Gastrocnemius medialis (tissue), 4 donors: ENCODE data around the gene RPS6KB2. TPM values are rescaled to one million over a fixed set of nuclear protein-coding genes. Genes with fewer than 3 reads are reported as not detected.
A peak's percentile ranks its signal among the peaks of the same experiment; 100 is the strongest.
"Not testable (repeated sequence)": the region's sequence is repeated elsewhere in the genome, so short reads cannot be mapped to it uniquely, and the experiment has no call there.

Experiments used
- ATAC-seq, 2 donors: fragments of 150-250 bp; one replicate each; pipeline ENCODE4 v1.9.1; 2016
- DNase-seq, 2 donors: peaks; one replicate each; pipeline ENCODE4 v3.0.0-alpha.2; 2019
- H3K27ac ChIP-seq, 4 donors: fragments of 200-600 bp; sonication (generic); 1 replicate in 1 of 4; 2 replicates in 3 of 4; pipeline ENCODE4 v1.5.1; 2016 to 2018; ENCODE audit warnings: mild to moderate bottlenecking in 2 of 4, moderate library complexity in 1 of 4
- H3K27me3 ChIP-seq, 3 donors: fragments of 200-600 bp; sonication (generic) in 2 of 3; 1 replicate in 1 of 3; 2 replicates in 2 of 3; pipeline versions ENCODE4 v1.5.1 to v1.6.0; 2016 to 2019; ENCODE audit warnings: mild to moderate bottlenecking in 1 of 3, moderate library complexity in 1 of 3
- H3K36me3 ChIP-seq, 2 donors: fragments of 200-600 bp; sonication (generic) in 1 of 2; one replicate each; pipeline ENCODE4 v1.5.1; 2017 to 2018
- H3K4me1 ChIP-seq, 2 donors: fragments of 200-600 bp; sonication (generic) in 1 of 2; one replicate each; pipeline ENCODE4 v1.5.1; 2016 to 2017; ENCODE audit warnings: mild to moderate bottlenecking in 2 of 2
- H3K4me3 ChIP-seq, 4 donors: fragments of 200-600 bp; sonication (generic) in 3 of 4; 1 replicate in 1 of 4; 2 replicates in 3 of 4; pipeline ENCODE4 v1.5.1; 2016 to 2019; ENCODE audit warnings: mild to moderate bottlenecking in 2 of 4
- H3K9me3 ChIP-seq, 3 donors: fragments of 200-600 bp; sonication (generic) in 2 of 3; 1 replicate in 1 of 3; 2 replicates in 2 of 3; pipeline ENCODE4 v1.5.1; 2016 to 2019
- POLR2A ChIP-seq, 2 donors: fragments of 450-650 bp; IDR thresholded peaks; one replicate each; pipeline ENCODE4 v1.6.1; 2017; ENCODE audit warnings: antibody characterized with exemption in 2 of 2, mild to moderate bottlenecking in 2 of 2, moderate library complexity in 2 of 2
- in situ Hi-C, 4 donors: fragments of 200-750 bp; cut with MboI; loops; one replicate each; pipeline versions ENCODE4 v1.15.0 to v1.8.0; 2017; ENCODE audit warnings: low sequenced_read_pairs in 4 of 4
- intact Hi-C: fragments of 100-400 bp; cut with DNase I; formaldehyde crosslinking; loops from one replicate; pipeline ENCODE4 v1.15.1; 2023; ENCODE audit warnings: low total_unique reads
- total RNA-seq, 4 donors: library from RNA; depleted of rRNA; stranded (reverse); fragments of >200 nt; gene quantifications; one replicate each; pipeline versions ENCODE4 v1.1.0 to v1.2.3, GENCODE V29; 2016
- TF ChIP-seq, protein P1 (sequence below), 5 experiments: fragments of 450-650 bp in 3 of 5; fragments of 200-600 bp in 2 of 5; sonication (generic) in 2 of 5; IDR thresholded peaks in 4 of 5; conservative IDR thresholded peaks in 1 of 5; 1 replicate in 4 of 5; 2 replicates in 1 of 5; pipeline ENCODE4 v1.5.1; 2016 to 2019; ENCODE audit warnings: antibody characterized with exemption in 5 of 5, mild to moderate bottlenecking in 3 of 5, moderate library complexity in 3 of 5

RPS6KB2 gene
- total RNA-seq, 4 donors from 2014 or later: 38.0 to 74.1 (median 39.4) TPM

DNA sequence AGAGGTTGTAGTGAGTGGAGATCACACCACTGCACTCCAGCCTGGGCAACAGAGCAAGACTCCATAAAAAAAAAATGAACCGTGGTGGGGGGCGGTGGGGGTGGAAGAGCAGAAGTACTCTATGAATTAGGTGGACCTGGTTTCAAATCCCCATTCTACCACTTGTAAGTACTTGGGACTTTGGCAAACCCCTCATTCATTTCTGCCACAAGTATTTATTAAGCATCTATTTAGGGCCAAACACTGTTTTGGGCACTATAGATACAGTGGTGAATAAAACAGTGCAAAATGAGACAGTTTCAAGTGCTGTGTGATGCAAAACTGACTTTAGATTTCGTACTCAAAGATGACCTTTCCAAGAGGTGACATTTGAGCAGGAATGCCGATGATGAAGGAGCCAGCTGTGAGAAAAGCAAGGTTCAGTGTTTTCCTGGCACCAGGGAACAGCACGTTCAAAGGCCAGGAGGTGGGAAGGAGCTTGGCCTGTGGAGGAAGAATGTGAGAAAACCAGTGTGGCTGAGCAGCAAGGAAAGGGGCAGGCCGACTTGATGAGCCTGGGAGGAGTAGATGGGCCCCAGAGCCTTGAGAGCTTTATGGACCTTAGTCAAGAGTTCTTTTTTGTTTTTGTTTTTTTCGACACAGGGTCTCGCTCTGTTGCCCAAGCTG lies 42.2 kb downstream of the RPS6KB2 start:
- ATAC-seq (no peak), DNase-seq (no peak)
- H3K4me1 ChIP-seq: peaks cover 8 to 18% of the 10 kb centered on the region in 2 donors
- no peaks in the 10 kb centered on the region for H3K36me3 ChIP-seq
- in situ Hi-C loops: loop anchor here in 2 of 4 donors (10.0 kb wide), 1 partner anchor 76 kb away; the partner anchor contains the start of gene RAD9A (in 2 of the 2)
- TF ChIP-seq, protein P1, sequence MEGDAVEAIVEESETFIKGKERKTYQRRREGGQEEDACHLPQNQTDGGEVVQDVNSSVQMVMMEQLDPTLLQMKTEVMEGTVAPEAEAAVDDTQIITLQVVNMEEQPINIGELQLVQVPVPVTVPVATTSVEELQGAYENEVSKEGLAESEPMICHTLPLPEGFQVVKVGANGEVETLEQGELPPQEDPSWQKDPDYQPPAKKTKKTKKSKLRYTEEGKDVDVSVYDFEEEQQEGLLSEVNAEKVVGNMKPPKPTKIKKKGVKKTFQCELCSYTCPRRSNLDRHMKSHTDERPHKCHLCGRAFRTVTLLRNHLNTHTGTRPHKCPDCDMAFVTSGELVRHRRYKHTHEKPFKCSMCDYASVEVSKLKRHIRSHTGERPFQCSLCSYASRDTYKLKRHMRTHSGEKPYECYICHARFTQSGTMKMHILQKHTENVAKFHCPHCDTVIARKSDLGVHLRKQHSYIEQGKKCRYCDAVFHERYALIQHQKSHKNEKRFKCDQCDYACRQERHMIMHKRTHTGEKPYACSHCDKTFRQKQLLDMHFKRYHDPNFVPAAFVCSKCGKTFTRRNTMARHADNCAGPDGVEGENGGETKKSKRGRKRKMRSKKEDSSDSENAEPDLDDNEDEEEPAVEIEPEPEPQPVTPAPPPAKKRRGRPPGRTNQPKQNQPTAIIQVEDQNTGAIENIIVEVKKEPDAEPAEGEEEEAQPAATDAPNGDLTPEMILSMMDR (IDR thresholded peaks at IDR 0.05 in 4 of 5, conservative IDR thresholded peaks at IDR 0.05 in 1 of 5): no peak
- TF ChIP-seq POLR2A (IDR thresholded peaks at IDR 0.05): no peak
- no peaks in the 10 kb centered on the region for H3K9me3 ChIP-seq
- H3K27me3 ChIP-seq: no peaks in the 10 kb centered on the region
- intact Hi-C loops: no loop called here
- no peak overlapping the region for H3K27ac ChIP-seq
- no peak overlapping the region for H3K4me3 ChIP-seq

DNA sequence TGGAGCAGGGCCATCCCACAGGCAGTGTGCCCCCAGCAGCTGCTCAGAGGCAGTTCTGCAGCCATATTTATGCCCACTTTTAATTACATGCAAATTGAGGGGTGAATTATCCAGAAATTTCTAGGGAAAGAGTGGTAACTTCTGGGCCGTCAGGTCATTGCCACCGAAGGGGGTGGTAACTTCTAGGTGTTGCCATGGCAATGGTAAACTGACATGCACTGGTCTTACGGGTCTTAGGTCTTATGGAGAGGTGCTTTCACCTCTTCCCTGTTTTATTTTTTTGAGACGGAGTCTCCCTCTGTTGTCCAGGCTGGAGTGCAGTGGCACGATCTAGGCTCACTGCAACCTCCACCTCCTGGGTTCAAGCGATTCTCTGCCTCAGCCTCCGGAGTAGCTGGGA lies 44.6 kb downstream of the RPS6KB2 start:
- in situ Hi-C loops: loop anchor here in 2 of 4 donors (10.0 kb wide), 1 partner anchor 78 kb away; the partner anchor contains the start of gene RAD9A (in 2 of the 2)

DNA sequence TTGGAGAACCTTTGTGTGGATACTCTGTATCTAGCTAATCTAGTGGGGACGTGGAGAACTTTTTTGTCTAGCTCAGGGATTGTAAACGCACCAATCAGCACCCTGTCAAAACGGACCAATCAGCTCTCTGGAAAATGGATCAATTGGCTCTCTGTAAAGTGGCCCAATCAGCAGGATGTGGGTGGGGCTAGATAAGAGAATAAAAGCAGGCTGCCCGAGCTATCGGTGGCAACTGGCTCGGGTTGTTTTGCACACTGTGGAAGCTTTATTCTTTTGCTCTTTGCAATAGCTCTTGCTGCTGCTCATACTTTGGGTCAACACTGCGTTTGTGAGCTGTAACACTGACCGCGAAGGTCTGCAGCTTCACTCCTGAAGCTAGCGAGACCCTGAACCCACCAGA lies 48.4 kb downstream of the RPS6KB2 start:
- H3K4me3 ChIP-seq, H3K4me1 ChIP-seq, H3K27me3 ChIP-seq, H3K27ac ChIP-seq, H3K9me3 ChIP-seq, ATAC-seq, intact Hi-C loops, DNase-seq, H3K36me3 ChIP-seq: not testable (repeated sequence)
- in situ Hi-C loops: loop anchor here in 2 of 4 donors (10.0 kb wide), 1 partner anchor 82 kb away; the partner anchor contains the start of gene RAD9A (in 2 of the 2)

More for the DNA sequence above, 44.6 kb downstream of the RPS6KB2 start:
- Histone ChIP-seq H3K4me3 (no peak overlapping the region), H3K4me1 (peaks cover 6 to 13% of the 10 kb centered on the region in 2 donors), H3K36me3 (no peaks in the 10 kb centered on the region), H3K27me3 (no peaks in the 10 kb centered on the region), H3K9me3 (no peaks in the 10 kb centered on the region), H3K27ac (no peak overlapping the region)
- DNase-seq: no peak
- TF ChIP-seq, protein P1 (IDR thresholded peaks at IDR 0.05 in 4 of 5, conservative IDR thresholded peaks at IDR 0.05 in 1 of 5): no peak
- no peak for TF ChIP-seq POLR2A (IDR thresholded peaks at IDR 0.05)
- intact Hi-C loops: no loop called here
- ATAC-seq: no peak

DNA sequence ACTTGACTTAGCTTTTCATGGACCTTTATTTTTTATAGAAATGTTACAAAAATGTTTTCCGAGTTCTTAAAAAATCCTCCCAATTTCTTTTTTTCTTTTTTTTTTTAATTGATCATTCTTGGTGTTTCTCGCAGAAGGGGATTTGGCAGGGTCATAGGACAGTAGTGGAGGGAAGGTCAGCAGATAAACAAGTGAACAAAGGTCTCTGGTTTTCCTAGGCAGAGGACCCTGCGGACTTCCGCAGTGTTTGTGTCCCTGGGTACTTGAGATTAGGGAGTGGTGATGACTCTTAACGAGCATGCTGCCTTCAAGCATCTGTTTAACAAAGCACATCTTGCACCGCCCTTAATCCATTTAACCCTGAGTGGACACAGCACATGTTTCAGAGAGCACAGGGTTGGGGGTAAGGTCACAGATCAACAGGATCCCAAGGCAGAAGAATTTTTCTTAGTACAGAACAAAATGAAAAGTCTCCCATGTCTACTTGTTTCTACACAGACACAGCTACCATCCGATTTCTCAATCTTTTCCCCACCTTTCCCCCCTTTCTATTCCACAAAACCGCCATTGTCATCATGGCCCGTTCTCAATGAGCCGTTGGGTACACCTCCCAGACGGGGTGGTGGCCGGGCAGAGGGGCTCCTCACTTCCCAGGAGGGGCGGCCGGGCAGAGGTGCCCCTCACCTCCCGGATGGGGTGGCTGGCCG lies 49.2 kb downstream of the RPS6KB2 start:
- H3K27me3 ChIP-seq, H3K27ac ChIP-seq, H3K36me3 ChIP-seq, intact Hi-C loops, H3K4me3 ChIP-seq, ATAC-seq, H3K4me1 ChIP-seq, DNase-seq, H3K9me3 ChIP-seq: not testable (repeated sequence)
- in situ Hi-C loops: loop anchor here in 2 of 4 donors (10.0 kb wide), 1 partner anchor 83 kb away; the partner anchor contains the start of gene RAD9A (in 2 of the 2)

DNA sequence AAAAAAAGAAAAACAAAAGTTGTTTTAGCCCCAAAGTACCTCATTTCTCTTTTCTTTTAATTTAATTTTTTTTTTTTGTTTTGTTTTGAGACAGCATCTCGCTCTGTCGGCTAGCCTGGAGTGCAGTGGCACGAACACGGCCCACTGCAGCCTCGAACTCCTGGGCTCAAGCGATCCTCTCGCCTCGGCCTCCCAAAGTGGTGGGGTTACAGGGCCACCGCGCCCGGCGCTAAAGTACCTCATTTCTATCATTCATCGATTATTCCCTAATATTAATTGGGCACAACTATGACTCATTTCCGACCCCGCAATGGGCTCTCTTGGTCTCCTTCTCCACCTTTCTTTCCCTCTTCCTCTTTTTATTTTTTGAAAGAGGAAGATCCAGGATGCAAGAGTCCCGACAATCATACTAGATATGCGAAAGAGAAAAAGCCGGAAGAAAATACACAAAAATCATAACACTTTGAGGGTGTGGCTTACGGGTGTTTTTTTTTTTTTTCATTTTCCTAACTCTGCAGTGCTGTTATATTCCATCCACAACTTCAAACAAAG lies 54.1 kb downstream of the RPS6KB2 start:
- peaks cover 0 to 5% of the 10 kb centered on the region in 2 donors for H3K36me3 ChIP-seq
- no peaks in the 10 kb centered on the region for H3K9me3 ChIP-seq
- H3K27ac ChIP-seq: peak overlapping the region; percentile 83 to 90 (median 86)
- ATAC-seq (peak; percentile 25 to 35), DNase-seq (no peak)
- H3K4me1 ChIP-seq: peaks cover 9 to 14% of the 10 kb centered on the region in 2 donors
- H3K4me3 ChIP-seq: peak overlapping the region; percentile 64 to 70 (median 66)
- intact Hi-C loops: loop anchor here (2.0 kb wide), 1 partner anchor 24 kb away; no protein-coding TSS in a partner anchor
- no peaks in the 10 kb centered on the region for H3K27me3 ChIP-seq
- in situ Hi-C loops: no loop called here
- TF ChIP-seq POLR2A (IDR thresholded peaks at IDR 0.05): no peak
- TF ChIP-seq, protein P1 (IDR thresholded peaks at IDR 0.05 in 4 of 5, conservative IDR thresholded peaks at IDR 0.05 in 1 of 5): no peak
